Mesangial cell (primary cell): ENCODE results near the gene DAP. TPM values are rescaled to one million over a fixed set of nuclear protein-coding genes. Genes with fewer than 3 reads are reported as not detected.

Experiments used
- total RNA-seq: library from RNA; depleted of rRNA; stranded (reverse); fragments of >200 nt; gene quantifications from 2 replicates; pipeline ENCODE4 v1.2.3, GENCODE V29; 2015

DAP gene
- total RNA-seq: 75.9 and 76.6 TPM in 2 replicates

GRCh38 chr5:10761185-10761932 lies at the start of gene DAP:
TSS of gene DAP (minus strand) at chr5:10761234. CDS start at chr5:10761068, 166 bp downstream.

Other genes with a start within 250 kb of the DAP start
- gene ANKRD33B, start 197.2 kb downstream of the DAP start, total RNA-seq: 3.4 and 7.7 TPM in 2 replicates